Activated gamma-delta T cell (primary cell): ENCODE data around the gene TXK.

Experiments used
- DNase-seq: peaks from one replicate; lab custom pipeline; 2025; lab: John Stamatoyannopoulos, UW

TXK gene

GRCh38 chr4:48049483-48049882, 84.6 kb downstream of the TXK start:
- DNase-seq = no peak

- DNase-seq = no peak
Measured at GRCh38 chr4:48047896-48048295, 86.2 kb downstream of the TXK start.

- DNase-seq = no peak
Measured at GRCh38 chr4:48047421-48047844, 86.6 kb downstream of the TXK start.

GRCh38 chr4:48046059-48046458, 88.0 kb downstream of the TXK start:
- DNase-seq = no peak

GRCh38 chr4:48044298-48044697, 89.8 kb downstream of the TXK start:
- DNase-seq = no peak

- DNase-seq = no peak
Measured at GRCh38 chr4:48043504-48043903, 90.5 kb downstream of the TXK start.

GRCh38 chr4:48042979-48043461, 91.0 kb downstream of the TXK start:
- no peak for DNase-seq

- DNase-seq = no peak
Measured at GRCh38 chr4:48041535-48042137, 92.4 kb downstream of the TXK start.

GRCh38 chr4:48039561-48039960, 94.5 kb downstream of the TXK start:
- DNase-seq = no peak

GRCh38 chr4:48038666-48039065, 95.4 kb downstream of the TXK start:
- DNase-seq = no peak

GRCh38 chr4:48037117-48037462, 97.0 kb downstream of the TXK start:
- DNase-seq = no peak

GRCh38 chr4:48035952-48036351, 98.1 kb downstream of the TXK start:
- DNase-seq = no peak

- DNase-seq = no peak
Measured at GRCh38 chr4:48033825-48034413, 100.1 kb downstream of the TXK start.

GRCh38 chr4:48033412-48033811, 100.6 kb downstream of the TXK start:
- no peak for DNase-seq

GRCh38 chr4:48032721-48033120, 101.3 kb downstream of the TXK start:
- no peak for DNase-seq

GRCh38 chr4:48031802-48032525, 102.1 kb downstream of the TXK start:
- no peak for DNase-seq

GRCh38 chr4:48030470-48030869, 103.6 kb downstream of the TXK start:
- no peak for DNase-seq

- no peak for DNase-seq
Measured at GRCh38 chr4:48028696-48029095, 105.4 kb downstream of the TXK start.

- DNase-seq = no peak
Measured at GRCh38 chr4:48027653-48028052, 106.4 kb downstream of the TXK start.

GRCh38 chr4:48025005-48025404, 109.0 kb downstream of the TXK start:
- DNase-seq = no peak

GRCh38 chr4:48024522-48024921, 109.5 kb downstream of the TXK start:
- no peak for DNase-seq

GRCh38 chr4:48022192-48022799, 111.8 kb downstream of the TXK start:
- DNase-seq = no peak

- no peak for DNase-seq
Measured at GRCh38 chr4:48021100-48021499, 113.0 kb downstream of the TXK start.
